Adipocyte (in vitro differentiated cells): ENCODE measurements around the gene PDE4D.

Experiments
- DNase-seq: peaks from one replicate; pipeline ENCODE4 v3.0.0-alpha.2; 2015; ENCODE audit warnings: low read depth
- H3K27me3 ChIP-seq: replicated peaks from 2 replicates; pipeline ENCODE4 v1.7.0; 2013; ENCODE audit warnings: mild to moderate bottlenecking, low read length, moderate library complexity; ENCODE audit not compliant: control insufficient read depth, insufficient read depth
- H3K36me3 ChIP-seq: 2 replicates; pipeline ENCODE4 v1.7.0; 2013; ENCODE audit warnings: low read length, mild to moderate bottlenecking, moderate library complexity; ENCODE audit not compliant: control insufficient read depth, insufficient read depth, severe bottlenecking
- H3K4me1 ChIP-seq: 2 replicates; pipeline ENCODE4 v1.7.0; 2013; ENCODE audit warnings: mild to moderate bottlenecking, low read length, moderate library complexity; ENCODE audit not compliant: control insufficient read depth, insufficient read depth
- H3K4me3 ChIP-seq: 2 replicates; pipeline ENCODE4 v1.7.0; 2013; ENCODE audit warnings: mild to moderate bottlenecking, low read length, moderate library complexity
- H3K9ac ChIP-seq: 2 replicates; pipeline ENCODE4 v1.7.0; 2013; ENCODE audit warnings: mild to moderate bottlenecking, low read length, moderate library complexity
- H3K9me3 ChIP-seq: 2 replicates; pipeline ENCODE4 v1.7.0; 2013; ENCODE audit warnings: mild to moderate bottlenecking, low read length, moderate library complexity; ENCODE audit not compliant: control insufficient read depth

PDE4D gene

DNA sequence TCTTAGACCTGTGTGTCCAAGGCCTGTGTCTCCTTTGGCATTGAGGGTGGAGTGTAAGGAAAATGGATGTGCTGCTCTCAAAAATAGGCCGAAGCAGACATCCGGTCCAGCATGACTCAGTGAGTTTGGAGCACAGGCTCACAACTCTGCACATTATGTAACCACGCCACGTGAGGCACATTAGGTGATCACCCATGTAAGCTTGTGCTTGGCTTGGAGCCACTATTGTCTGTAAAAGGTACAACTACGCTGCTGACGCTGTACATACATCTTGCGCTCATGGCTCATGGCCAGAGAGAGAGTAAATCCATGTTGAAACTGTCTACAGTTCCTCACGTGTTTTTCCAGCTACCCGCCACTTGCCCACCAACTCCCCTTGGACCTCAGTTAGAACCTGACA lies 177.5 kb downstream of the PDE4D start:
- H3K4me1 ChIP-seq: peaks cover 4% of the 10 kb centered on the region
- no peaks in the 10 kb centered on the region for H3K9me3 ChIP-seq
- no peaks in the 10 kb centered on the region for H3K27me3 ChIP-seq
- H3K9ac ChIP-seq: no peak overlapping the region
- no peak overlapping the region for H3K4me3 ChIP-seq
- no peak for DNase-seq
- no peaks in the 10 kb centered on the region for H3K36me3 ChIP-seq

DNA sequence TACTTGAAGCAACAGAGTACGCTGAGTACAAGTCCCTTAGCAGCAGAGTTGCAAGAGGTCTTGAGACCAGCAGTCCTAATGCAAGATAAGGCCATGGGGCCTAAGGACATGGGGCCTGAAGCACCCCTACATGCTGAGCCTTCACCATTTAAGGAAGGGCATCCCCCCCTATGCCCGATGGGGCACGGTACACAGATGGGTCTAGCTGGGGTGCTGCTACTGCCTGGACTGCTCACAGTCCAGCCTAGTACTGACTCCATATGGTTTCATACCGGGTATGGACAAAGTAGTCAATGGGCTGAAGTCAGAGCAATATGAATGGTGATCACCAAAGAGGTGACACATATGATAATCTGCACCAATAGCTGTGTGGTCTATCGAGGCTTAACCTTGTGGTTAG lies 178.3 kb downstream of the PDE4D start:
- Histone ChIP-seq H3K27me3 (no peaks in the 10 kb centered on the region), H3K4me1 (peaks cover 5% of the 10 kb centered on the region), H3K9me3 (no peaks in the 10 kb centered on the region), H3K36me3 (no peaks in the 10 kb centered on the region), H3K9ac (no peak overlapping the region), H3K4me3 (no peak overlapping the region)
- no peak for DNase-seq

DNA sequence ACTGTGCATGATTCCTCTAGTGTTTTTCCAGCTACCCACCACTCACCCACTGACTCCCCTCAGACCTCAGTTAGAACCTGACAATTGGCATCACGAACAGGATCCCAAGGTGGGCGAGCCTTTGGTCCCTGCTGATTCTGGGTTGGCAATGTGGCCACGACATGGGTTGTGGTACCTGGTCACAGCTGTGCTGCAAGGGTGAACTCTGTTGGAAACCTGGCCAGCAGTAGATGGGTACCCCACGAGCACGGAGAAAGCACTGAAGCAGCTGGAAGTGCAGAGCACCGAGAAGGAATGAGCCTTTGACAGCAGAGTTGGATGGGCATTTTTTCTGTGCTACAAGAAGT lies 180.1 kb downstream of the PDE4D start:
- H3K4me1 ChIP-seq: peaks cover 8% of the 10 kb centered on the region
- H3K27me3 ChIP-seq: no peaks in the 10 kb centered on the region
- H3K9ac ChIP-seq: no peak overlapping the region
- H3K4me3 ChIP-seq: no peak overlapping the region
- H3K36me3 ChIP-seq: no peaks in the 10 kb centered on the region
- DNase-seq: no peak
- H3K9me3 ChIP-seq: no peaks in the 10 kb centered on the region

DNA sequence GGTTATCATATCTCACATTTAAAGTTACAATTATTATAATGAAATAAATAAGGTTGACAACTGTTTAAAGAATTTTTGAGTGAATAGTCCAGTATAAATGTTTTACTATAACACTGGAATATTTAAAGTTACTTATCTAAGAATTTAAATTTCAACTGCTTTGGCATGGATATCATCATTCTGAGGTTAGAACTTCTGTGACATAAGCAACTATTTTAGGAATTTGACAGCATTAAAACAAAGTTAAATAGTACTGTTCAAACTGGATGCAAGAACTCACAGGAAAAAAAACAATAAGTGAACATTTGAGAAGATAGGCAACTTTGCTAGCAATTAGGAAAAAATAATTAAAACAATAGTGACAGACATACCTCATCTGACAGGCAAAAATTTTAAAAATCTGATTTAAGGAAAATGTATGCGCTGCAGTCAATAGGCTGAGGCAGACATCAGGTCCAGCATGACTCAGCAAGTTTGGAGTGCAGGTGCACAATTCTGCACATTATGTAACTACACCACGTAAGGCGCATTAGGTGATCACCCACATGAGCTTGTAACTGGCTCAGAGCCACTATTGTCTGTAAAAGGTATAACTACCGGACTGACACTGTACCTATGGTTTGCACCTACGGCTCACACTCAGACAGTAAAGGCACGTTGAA lies 180.6 kb downstream of the PDE4D start:
- Histone ChIP-seq H3K9me3 (no peaks in the 10 kb centered on the region), H3K9ac (no peak overlapping the region), H3K36me3 (no peaks in the 10 kb centered on the region), H3K4me1 (peaks cover 8% of the 10 kb centered on the region), H3K4me3 (no peak overlapping the region), H3K27me3 (no peaks in the 10 kb centered on the region)
- DNase-seq: no peak

DNA sequence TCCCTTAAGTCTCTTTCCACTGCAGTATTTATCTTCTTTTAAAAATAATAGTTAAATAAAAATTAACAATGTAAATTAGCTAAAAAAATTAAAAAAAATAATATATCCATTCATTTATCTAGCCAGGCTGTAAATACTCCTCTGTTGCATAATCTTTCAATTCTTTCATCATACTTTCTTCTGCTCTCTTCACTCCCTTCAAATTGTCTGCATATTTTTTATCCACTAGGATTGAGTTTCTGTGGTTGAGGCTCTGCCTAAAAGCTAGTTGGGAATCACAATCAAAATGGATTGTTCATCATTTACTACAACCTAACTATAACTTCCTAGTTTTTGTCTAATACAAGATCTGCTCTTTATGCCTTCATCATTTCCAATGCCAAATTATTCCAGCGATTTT lies 182.2 kb downstream of the PDE4D start:
- Histone ChIP-seq H3K4me1 (peaks cover 8% of the 10 kb centered on the region), H3K36me3 (no peaks in the 10 kb centered on the region), H3K9ac (no peak overlapping the region), H3K4me3 (no peak overlapping the region), H3K9me3 (no peaks in the 10 kb centered on the region), H3K27me3 (no peaks in the 10 kb centered on the region)
- DNase-seq: peak; percentile 39

DNA sequence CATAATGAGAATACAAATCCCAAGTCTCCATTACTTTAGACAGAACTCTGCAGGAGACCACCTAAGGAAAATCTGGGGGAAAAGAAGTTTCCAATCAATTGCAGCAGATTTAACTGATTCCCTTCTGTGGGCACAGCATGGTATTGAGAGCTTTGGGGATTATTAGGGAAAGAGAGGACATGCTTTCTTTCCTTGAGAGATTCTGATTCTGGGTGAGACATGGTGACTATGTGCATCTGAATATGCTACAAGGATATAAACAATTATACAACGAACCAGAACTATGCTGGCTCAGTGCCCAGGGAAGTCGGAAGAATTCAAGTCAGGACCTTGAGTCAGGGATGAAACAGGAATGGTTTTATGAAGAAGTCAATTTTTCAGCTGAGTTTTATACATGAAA lies 183.7 kb downstream of the PDE4D start:
- H3K4me1 ChIP-seq: peaks cover 8% of the 10 kb centered on the region
- no peaks in the 10 kb centered on the region for H3K9me3 ChIP-seq
- H3K9ac ChIP-seq: no peak overlapping the region
- H3K27me3 ChIP-seq: no peaks in the 10 kb centered on the region
- peak; percentile 47 for DNase-seq
- no peak overlapping the region for H3K4me3 ChIP-seq
- H3K36me3 ChIP-seq: no peaks in the 10 kb centered on the region

DNA sequence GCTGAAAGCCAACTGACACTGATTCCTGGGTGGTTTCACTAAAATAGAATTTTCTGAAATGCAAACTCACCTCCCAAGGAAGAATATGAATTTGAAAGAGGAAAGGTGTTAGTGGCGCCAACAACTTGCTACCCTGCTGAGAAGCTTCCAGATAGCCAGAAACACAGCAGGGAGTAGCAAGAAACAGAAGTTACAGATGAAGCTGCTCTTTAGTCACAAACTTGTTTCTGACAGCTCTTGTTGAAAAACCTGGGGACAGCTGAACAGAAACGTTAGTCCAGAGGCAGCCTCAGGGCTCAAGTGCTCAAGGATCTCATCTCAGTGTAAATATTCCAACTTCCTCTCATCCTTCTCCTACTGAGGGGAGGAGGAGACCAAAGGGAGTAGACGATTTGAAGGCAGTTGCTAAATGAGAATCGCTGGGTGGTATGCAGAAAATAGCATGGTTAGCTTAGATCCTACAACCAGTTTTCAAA lies 184.1 kb downstream of the PDE4D start:
- peak; percentile 4 for DNase-seq
- H3K27me3 ChIP-seq: no peaks in the 10 kb centered on the region
- no peak overlapping the region for H3K4me3 ChIP-seq
- H3K36me3 ChIP-seq: no peaks in the 10 kb centered on the region
- no peaks in the 10 kb centered on the region for H3K9me3 ChIP-seq
- H3K4me1 ChIP-seq: peaks cover 8% of the 10 kb centered on the region
- H3K9ac ChIP-seq: no peak overlapping the region

DNA sequence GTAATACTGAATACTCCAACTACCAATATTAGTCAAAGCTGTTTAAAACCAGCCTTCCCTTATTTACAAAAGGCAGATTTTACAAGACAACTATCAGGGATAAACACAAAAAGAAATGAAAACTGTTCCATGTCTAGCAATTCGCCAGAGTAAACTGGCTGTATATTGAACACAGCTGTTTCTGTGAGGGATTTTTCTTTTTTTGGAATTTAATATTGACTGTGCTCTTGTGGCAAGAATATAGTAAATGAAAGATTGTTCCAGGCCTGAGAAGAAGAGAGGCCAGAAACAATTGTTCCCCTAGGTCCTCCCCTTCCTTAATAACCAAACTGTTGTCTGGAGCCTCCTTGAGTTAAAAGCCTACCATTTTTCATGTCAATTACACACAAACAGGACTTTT lies 188.6 kb downstream of the PDE4D start:
- H3K4me3 ChIP-seq: no peak overlapping the region
- H3K27me3 ChIP-seq: peaks cover 4% of the 10 kb centered on the region
- peaks cover under 1% of the 10 kb centered on the region for H3K4me1 ChIP-seq
- H3K9me3 ChIP-seq: no peaks in the 10 kb centered on the region
- H3K9ac ChIP-seq: no peak overlapping the region
- DNase-seq: no peak
- H3K36me3 ChIP-seq: no peaks in the 10 kb centered on the region

DNA sequence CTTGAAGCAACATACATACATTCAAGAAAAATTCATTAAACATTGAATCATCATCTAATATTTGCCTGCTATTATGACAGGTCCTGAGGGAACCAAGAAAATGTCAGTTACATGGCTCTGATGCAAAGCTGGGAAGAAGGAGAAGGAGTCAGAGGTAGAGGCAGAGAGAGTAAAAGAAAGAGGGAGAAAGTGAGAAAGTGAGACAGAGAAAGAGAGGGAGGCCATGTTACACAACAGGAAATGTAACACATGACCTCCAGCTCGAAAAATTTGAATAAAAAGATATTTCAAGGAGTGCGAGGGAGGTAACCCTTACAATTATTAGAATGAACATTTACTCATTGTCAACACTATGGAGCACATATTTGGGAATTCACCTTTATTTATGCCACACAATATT lies 189.7 kb downstream of the PDE4D start:
- no peak for DNase-seq

DNA sequence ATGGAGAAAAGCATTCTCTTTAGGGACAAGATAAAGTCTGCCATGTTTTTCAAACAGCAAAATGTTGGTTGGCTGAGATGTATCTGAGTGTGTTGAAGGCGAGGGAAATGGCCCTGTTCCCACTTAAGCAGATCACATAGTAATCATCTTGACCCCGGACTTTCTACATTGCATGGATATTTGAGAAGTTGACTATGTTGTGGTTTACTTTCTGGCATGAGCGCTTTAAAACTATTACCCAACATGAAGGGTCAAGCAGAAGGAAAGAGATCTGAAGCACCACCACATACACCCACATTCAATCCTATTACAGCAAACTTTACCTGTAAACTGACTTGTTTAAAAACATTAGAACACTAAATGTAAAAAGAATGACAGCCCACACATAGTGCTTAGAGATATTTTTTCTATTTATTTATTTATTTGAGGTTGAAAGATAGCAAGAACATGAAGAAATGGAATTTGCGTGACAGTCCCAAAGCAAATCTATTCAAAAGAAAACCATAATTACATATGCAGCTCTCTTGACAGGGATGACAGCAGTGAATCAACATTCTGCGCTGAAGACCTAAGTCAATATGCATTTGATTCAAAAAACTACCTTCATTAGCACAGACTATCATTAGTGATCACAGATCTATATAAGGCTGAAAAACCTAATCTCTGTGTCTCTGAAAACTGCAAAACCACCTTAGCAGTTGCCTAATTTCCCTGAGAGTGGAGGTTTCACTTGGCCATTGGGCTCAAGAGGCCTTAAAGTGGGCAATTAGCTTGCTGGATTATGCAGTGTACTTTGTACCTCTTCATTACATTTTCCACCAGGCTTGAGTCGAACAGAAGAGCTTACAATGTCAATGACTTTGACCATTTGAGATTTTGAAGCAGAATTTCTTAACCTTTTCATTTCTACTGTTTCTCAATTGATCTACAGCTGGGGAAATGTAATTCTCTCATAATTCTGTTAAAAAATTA lies 195.0 kb downstream of the PDE4D start:
- Histone ChIP-seq H3K36me3 (no peaks in the 10 kb centered on the region), H3K27me3 (peaks cover 4% of the 10 kb centered on the region), H3K4me3 (no peak overlapping the region), H3K4me1 (no peaks in the 10 kb centered on the region), H3K9ac (no peak overlapping the region), H3K9me3 (no peaks in the 10 kb centered on the region)
- no peak for DNase-seq

More for the DNA sequence above, 189.7 kb downstream of the PDE4D start:
- Histone ChIP-seq H3K4me3 (no peak overlapping the region), H3K27me3 (peaks cover 4% of the 10 kb centered on the region), H3K9me3 (no peaks in the 10 kb centered on the region), H3K4me1 (no peaks in the 10 kb centered on the region), H3K9ac (no peak overlapping the region), H3K36me3 (no peaks in the 10 kb centered on the region)

DNA sequence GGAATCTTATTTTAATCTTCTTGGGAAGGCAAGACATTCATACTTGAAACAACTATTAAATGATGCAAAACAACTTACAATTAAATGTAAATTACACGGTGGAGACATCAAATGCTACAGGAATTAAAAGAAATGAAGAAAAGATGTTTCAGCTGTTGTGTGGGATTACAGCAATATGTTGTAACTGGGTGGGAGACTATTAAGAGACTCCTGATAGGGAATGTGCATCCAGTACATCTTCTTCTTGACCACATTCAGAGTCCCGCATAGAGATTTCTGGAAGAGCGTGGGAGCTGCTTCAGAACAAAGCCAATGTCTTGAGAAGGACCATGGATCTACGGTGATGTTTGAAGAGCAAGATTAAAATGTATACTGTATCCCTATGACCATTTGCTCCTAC lies 199.1 kb downstream of the PDE4D start:
- Histone ChIP-seq H3K9ac (no peak overlapping the region), H3K9me3 (peaks cover 2% of the 10 kb centered on the region), H3K4me3 (no peak overlapping the region), H3K27me3 (no peaks in the 10 kb centered on the region), H3K4me1 (no peaks in the 10 kb centered on the region), H3K36me3 (no peaks in the 10 kb centered on the region)
- DNase-seq: no peak
